ENCODE data around the gene GRM8.

GRM8 gene

GRCh38 chr7:126803990-126804389, 448.8 kb downstream of the GRM8 start:
- no peak for DNase-seq

GRCh38 chr7:126803060-126803665, 449.6 kb downstream of the GRM8 start:
- no peak for DNase-seq

- no peak for DNase-seq
Measured at GRCh38 chr7:126801733-126802132, 451.0 kb downstream of the GRM8 start.

- DNase-seq: no peak
Measured at GRCh38 chr7:126799541-126799940, 453.2 kb downstream of the GRM8 start.

GRCh38 chr7:126792521-126792920, 460.2 kb downstream of the GRM8 start:
- DNase-seq: no peak

- no peak for DNase-seq
Measured at GRCh38 chr7:126791306-126791705, 461.4 kb downstream of the GRM8 start.

GRCh38 chr7:126790763-126791162, 462.0 kb downstream of the GRM8 start:
- DNase-seq: no peak

- DNase-seq: no peak
Measured at GRCh38 chr7:126783613-126784012, 469.1 kb downstream of the GRM8 start.

GRCh38 chr7:126780993-126781392, 471.7 kb downstream of the GRM8 start:
- no peak for DNase-seq

- peak; percentile 93 for DNase-seq
Measured at GRCh38 chr7:126778101-126778500, 474.6 kb downstream of the GRM8 start.

- no peak for DNase-seq
Measured at GRCh38 chr7:126776498-126776897, 476.2 kb downstream of the GRM8 start.

- DNase-seq: no peak
Measured at GRCh38 chr7:126774077-126774476, 478.7 kb downstream of the GRM8 start.

GRCh38 chr7:126768836-126769235, 483.9 kb downstream of the GRM8 start:
- no peak for DNase-seq

- no peak for DNase-seq
Measured at GRCh38 chr7:126760914-126761577, 491.7 kb downstream of the GRM8 start.

- no peak for DNase-seq
Measured at GRCh38 chr7:126755381-126755780, 497.4 kb downstream of the GRM8 start.

GRCh38 chr7:126750207-126750911, 502.4 kb downstream of the GRM8 start:
- DNase-seq: no peak

- DNase-seq: no peak
Measured at GRCh38 chr7:126728967-126729366, 523.8 kb downstream of the GRM8 start.

GRCh38 chr7:126727930-126728391, 524.8 kb downstream of the GRM8 start:
- DNase-seq: no peak

- no peak for DNase-seq
Measured at GRCh38 chr7:126723966-126724544, 528.7 kb downstream of the GRM8 start.

GRCh38 chr7:126720232-126720631, 532.5 kb downstream of the GRM8 start:
- DNase-seq: no peak

GRCh38 chr7:126718419-126718818, 534.3 kb downstream of the GRM8 start:
- no peak for DNase-seq

- no peak for DNase-seq
Measured at GRCh38 chr7:126716321-126716720, 536.4 kb downstream of the GRM8 start.

- DNase-seq: peak; percentile 95
Measured at GRCh38 chr7:126715076-126715475, 537.7 kb downstream of the GRM8 start.

Measured in NCI-H1417 treated with DMSO at 0.1 percent for 48 hours (cell line).